NCI-H82 (cell line): ENCODE results near the gene APOBEC3G.

Experiments
- DNase-seq: peaks from one replicate; lab custom pipeline; 2025; lab: John Stamatoyannopoulos, UW

APOBEC3G gene

GRCh38 chr22:39091126-39092081, 14.3 kb downstream of the APOBEC3G start:
- no peak for DNase-seq

- DNase-seq = no peak
Measured at GRCh38 chr22:39092111-39092862, 15.2 kb downstream of the APOBEC3G start.

- no peak for DNase-seq
Measured at GRCh38 chr22:39094717-39095389, 17.8 kb downstream of the APOBEC3G start.

- no peak for DNase-seq
Measured at GRCh38 chr22:39095971-39096370, 18.9 kb downstream of the APOBEC3G start.

GRCh38 chr22:39097098-39098020, 20.3 kb downstream of the APOBEC3G start, which contains the start of gene APOBEC3H:
TSS of gene APOBEC3H (plus strand) at chr22:39097244. CDS start at chr22:39100279, 3,035 bp downstream.
- no peak for DNase-seq

GRCh38 chr22:39098026-39098425, 21.0 kb downstream of the APOBEC3G start:
- no peak for DNase-seq

- DNase-seq = no peak
Measured at GRCh38 chr22:39098576-39098975, 21.5 kb downstream of the APOBEC3G start.

- no peak for DNase-seq
Measured at GRCh38 chr22:39101226-39101625, 24.2 kb downstream of the APOBEC3G start.

- DNase-seq = no peak
Measured at GRCh38 chr22:39103431-39103830, 26.4 kb downstream of the APOBEC3G start.

GRCh38 chr22:39106326-39106725, 29.3 kb downstream of the APOBEC3G start:
- DNase-seq = no peak

GRCh38 chr22:39108487-39108886, 31.4 kb downstream of the APOBEC3G start:
- no peak for DNase-seq

GRCh38 chr22:39109361-39109760, 32.3 kb downstream of the APOBEC3G start:
- no peak for DNase-seq

- DNase-seq = no peak
Measured at GRCh38 chr22:39110631-39111561, 33.8 kb downstream of the APOBEC3G start.

- peak; percentile 40 for DNase-seq
Measured at GRCh38 chr22:39114112-39114511, 37.0 kb downstream of the APOBEC3G start.

GRCh38 chr22:39115570-39115969, 38.5 kb downstream of the APOBEC3G start:
- DNase-seq = no peak

GRCh38 chr22:39115977-39116621, 39.0 kb downstream of the APOBEC3G start:
- no peak for DNase-seq

GRCh38 chr22:39117585-39118191, 40.6 kb downstream of the APOBEC3G start:
- DNase-seq = peak; percentile 65

GRCh38 chr22:39120983-39121382, 43.9 kb downstream of the APOBEC3G start:
- DNase-seq = no peak
